ENCODE data around the gene HTR3C.

DNA sequence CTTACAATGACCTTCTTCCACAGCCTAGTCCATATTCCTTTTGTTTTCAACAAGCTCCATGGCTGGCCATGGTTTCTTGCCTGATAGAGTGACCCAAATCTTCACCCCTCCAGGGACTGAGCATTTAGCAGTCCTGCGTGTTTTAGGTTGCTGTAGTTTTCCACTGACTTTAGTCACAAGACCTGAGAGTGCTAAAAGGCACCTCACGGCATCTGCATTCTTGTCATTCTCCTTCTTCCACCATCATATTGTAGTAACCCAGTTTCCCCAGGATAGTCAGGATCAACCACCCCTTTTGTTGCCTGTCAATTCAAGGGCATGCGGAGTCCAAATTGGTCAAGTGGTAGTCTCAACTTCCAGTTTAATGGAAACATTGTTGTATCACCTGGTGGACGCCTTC is 20.8 kb downstream of the HTR3C start:
- TF ChIP-seq, protein P1, sequence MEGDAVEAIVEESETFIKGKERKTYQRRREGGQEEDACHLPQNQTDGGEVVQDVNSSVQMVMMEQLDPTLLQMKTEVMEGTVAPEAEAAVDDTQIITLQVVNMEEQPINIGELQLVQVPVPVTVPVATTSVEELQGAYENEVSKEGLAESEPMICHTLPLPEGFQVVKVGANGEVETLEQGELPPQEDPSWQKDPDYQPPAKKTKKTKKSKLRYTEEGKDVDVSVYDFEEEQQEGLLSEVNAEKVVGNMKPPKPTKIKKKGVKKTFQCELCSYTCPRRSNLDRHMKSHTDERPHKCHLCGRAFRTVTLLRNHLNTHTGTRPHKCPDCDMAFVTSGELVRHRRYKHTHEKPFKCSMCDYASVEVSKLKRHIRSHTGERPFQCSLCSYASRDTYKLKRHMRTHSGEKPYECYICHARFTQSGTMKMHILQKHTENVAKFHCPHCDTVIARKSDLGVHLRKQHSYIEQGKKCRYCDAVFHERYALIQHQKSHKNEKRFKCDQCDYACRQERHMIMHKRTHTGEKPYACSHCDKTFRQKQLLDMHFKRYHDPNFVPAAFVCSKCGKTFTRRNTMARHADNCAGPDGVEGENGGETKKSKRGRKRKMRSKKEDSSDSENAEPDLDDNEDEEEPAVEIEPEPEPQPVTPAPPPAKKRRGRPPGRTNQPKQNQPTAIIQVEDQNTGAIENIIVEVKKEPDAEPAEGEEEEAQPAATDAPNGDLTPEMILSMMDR (IDR thresholded peaks at IDR 0.05) = no peak
- no peak for TF ChIP-seq POLR2A (IDR thresholded peaks at IDR 0.05)

Data from Peyer's patch (tissue), 4 donors.